OCI-LY1 (cell line): ENCODE results near the gene ST14.

Experiments
- H2AFZ ChIP-seq: fragments of 200-600 bp; sonication (generic), shearing (Covaris generic); 2 replicates; pipeline ENCODE4 v1.6.0; 2014; ENCODE audit warnings: antibody characterized with exemption, mild to moderate bottlenecking, low read length
- H3F3A ChIP-seq: fragments of 200-600 bp; sonication (generic), shearing (Covaris generic); 2 replicates; pipeline ENCODE4 v1.6.0; 2014; ENCODE audit warnings: mild to moderate bottlenecking, antibody characterized with exemption, low read length, moderate library complexity; ENCODE audit not compliant: insufficient read depth
- H3K27ac ChIP-seq: fragments of 200-600 bp; sonication (generic); 2 replicates; pipeline ENCODE4 v1.5.1; 2014; ENCODE audit warnings: low read length, mixed run types, mild to moderate bottlenecking, low read depth; ENCODE audit not compliant: poor library complexity, severe bottlenecking
- H3K27me3 ChIP-seq: fragments of 200-600 bp; sonication (generic); 2 replicates; pipeline ENCODE4 v1.6.0; 2014; ENCODE audit warnings: antibody characterized with exemption, mild to moderate bottlenecking, low read length, moderate library complexity; ENCODE audit not compliant: insufficient read depth
- H3K36me3 ChIP-seq: fragments of 200-600 bp; sonication (generic); 2 replicates; pipeline ENCODE4 v1.6.1; 2014; ENCODE audit warnings: mild to moderate bottlenecking, antibody characterized with exemption, low read length, moderate library complexity, mixed read lengths; ENCODE audit not compliant: insufficient read depth
- H3K4me1 ChIP-seq: fragments of 200-600 bp; sonication (generic); 2 replicates; pipeline ENCODE4 v1.5.1; 2014; ENCODE audit warnings: mild to moderate bottlenecking, low read length, moderate library complexity; ENCODE audit not compliant: insufficient read depth, severe bottlenecking
- H3K4me2 ChIP-seq: fragments of 200-600 bp; sonication (generic), shearing (Covaris generic); 2 replicates; pipeline ENCODE4 v1.6.1; 2014; ENCODE audit warnings: low read length
- H3K4me3 ChIP-seq: fragments of 200-600 bp; sonication (generic); 2 replicates; pipeline ENCODE4 v1.5.1; 2014; ENCODE audit warnings: low read length, low read depth, mild to moderate bottlenecking, mixed read lengths; ENCODE audit not compliant: poor library complexity, severe bottlenecking
- H3K79me2 ChIP-seq: fragments of 200-600 bp; shearing (Covaris generic); 2 replicates; pipeline ENCODE4 v1.6.1; 2016; ENCODE audit warnings: mixed run types, low read length, mixed read lengths; ENCODE audit not compliant: insufficient read depth
- H3K9ac ChIP-seq: fragments of 200-600 bp; sonication (generic), shearing (Covaris generic); 2 replicates; pipeline ENCODE4 v1.6.1; 2014; ENCODE audit warnings: mild to moderate bottlenecking, low read length, mixed read lengths
- H3K9me2 ChIP-seq: fragments of 200-600 bp; sonication (generic), shearing (Covaris generic); 2 replicates; pipeline ENCODE4 v1.6.1; 2014; ENCODE audit warnings: low read depth, mild to moderate bottlenecking, low read length, mixed read lengths
- H3K9me3 ChIP-seq: fragments of 200-600 bp; shearing (Covaris generic); 2 replicates; pipeline ENCODE4 v1.6.1; 2014; ENCODE audit warnings: low read length, mixed read lengths
- H4K20me1 ChIP-seq: fragments of 200-600 bp; sonication (generic), shearing (Covaris generic); 2 replicates; pipeline ENCODE4 v1.6.0; 2016; ENCODE audit warnings: mild to moderate bottlenecking, low read length; ENCODE audit not compliant: insufficient read depth
- EZH2 ChIP-seq: fragments of 200-600 bp; sonication (generic), shearing (Covaris generic); IDR thresholded peaks from 2 replicates; pipeline ENCODE4 v1.8.0; 2017; ENCODE audit warnings: borderline replicate concordance, mixed run types, mild to moderate bottlenecking, antibody characterized with exemption, low read length, moderate library complexity, mixed read lengths
- TF ChIP-seq, protein P1 (sequence below): fragments of 200-600 bp; sonication (generic), shearing (Covaris generic); IDR thresholded peaks from 2 replicates; pipeline ENCODE4 v1.5.1; 2017; ENCODE audit warnings: mild to moderate bottlenecking, antibody characterized with exemption, low read length, moderate library complexity, mixed read lengths

ST14 gene

DNA sequence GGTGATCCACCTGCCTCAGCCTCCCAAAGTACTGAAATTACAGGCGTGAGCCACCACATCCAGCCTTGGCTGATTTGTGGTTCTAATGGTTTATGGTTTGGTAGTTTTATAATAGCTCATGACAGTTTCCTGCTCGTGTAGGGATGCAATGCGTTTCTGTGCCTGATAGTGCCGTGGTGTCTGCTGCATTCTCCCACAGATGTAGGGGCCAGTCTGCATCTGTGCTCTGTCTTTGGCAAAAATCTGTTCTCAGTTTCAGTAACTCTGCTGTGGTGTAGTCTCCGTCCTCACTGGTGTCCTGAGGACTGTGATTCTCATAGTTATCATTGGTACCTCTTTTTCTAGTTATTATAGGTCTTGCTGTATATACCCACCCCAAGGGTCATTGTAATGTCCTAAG is 16.3 kb downstream of the ST14 start:
- Histone ChIP-seq H3K79me2 (peaks cover 68% of the 10 kb centered on the region), H3K9ac (no peak overlapping the region), H3K9me3 (peaks cover 6% of the 10 kb centered on the region), H3K27me3 (no peaks in the 10 kb centered on the region), H2AFZ (no peak overlapping the region), H4K20me1 (no peaks in the 10 kb centered on the region), H3F3A (peaks cover 4% of the 10 kb centered on the region; the same call in 1 of the 2 replicates), H3K27ac (peak overlapping the region; percentile 100), H3K4me2 (no peak overlapping the region; the same call in 1 of the 2 replicates), H3K4me3 (no peak overlapping the region), H3K36me3 (peaks cover 35% of the 10 kb centered on the region), H3K9me2 (no peaks in the 10 kb centered on the region), H3K4me1 (peaks cover 76% of the 10 kb centered on the region)
- TF ChIP-seq, protein P1, sequence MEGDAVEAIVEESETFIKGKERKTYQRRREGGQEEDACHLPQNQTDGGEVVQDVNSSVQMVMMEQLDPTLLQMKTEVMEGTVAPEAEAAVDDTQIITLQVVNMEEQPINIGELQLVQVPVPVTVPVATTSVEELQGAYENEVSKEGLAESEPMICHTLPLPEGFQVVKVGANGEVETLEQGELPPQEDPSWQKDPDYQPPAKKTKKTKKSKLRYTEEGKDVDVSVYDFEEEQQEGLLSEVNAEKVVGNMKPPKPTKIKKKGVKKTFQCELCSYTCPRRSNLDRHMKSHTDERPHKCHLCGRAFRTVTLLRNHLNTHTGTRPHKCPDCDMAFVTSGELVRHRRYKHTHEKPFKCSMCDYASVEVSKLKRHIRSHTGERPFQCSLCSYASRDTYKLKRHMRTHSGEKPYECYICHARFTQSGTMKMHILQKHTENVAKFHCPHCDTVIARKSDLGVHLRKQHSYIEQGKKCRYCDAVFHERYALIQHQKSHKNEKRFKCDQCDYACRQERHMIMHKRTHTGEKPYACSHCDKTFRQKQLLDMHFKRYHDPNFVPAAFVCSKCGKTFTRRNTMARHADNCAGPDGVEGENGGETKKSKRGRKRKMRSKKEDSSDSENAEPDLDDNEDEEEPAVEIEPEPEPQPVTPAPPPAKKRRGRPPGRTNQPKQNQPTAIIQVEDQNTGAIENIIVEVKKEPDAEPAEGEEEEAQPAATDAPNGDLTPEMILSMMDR = no peak
- TF ChIP-seq EZH2 = no peak

DNA sequence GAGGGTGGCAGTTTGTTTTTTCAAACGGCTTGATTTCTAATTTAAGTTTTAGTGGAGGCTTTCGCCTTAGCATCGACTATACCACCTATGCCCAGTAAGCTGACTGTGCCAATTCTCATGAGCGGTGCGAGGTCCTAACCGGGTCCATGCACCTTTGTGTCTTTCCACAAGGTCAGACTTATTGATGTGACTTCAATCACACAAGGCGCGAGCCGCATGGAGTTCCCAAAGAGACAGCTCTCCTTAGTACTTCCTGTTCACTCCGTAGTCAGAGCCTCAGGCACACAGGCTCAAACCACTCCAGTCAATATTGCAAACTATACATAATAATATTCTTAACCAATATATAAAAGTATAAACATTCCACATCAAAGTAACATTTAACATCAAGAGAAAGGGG is 18.2 kb downstream of the ST14 start:
- Histone ChIP-seq H3K4me1 (peaks cover 76% of the 10 kb centered on the region), H3K27me3 (no peaks in the 10 kb centered on the region), H3K9ac (peak overlapping the region; percentile 80; the same call in 1 of the 2 replicates), H3K4me3 (peak overlapping the region; percentile 54), H3K36me3 (peaks cover 32% of the 10 kb centered on the region), H3K79me2 (peaks cover 60% of the 10 kb centered on the region), H3F3A (peaks cover 4% of the 10 kb centered on the region; the same call in 1 of the 2 replicates), H3K27ac (peak overlapping the region; percentile 100), H3K4me2 (peak overlapping the region; percentile 85), H2AFZ (no peak overlapping the region), H3K9me2 (no peaks in the 10 kb centered on the region), H3K9me3 (peaks cover 6% of the 10 kb centered on the region), H4K20me1 (no peaks in the 10 kb centered on the region)
- TF ChIP-seq, protein P1 = no peak
- TF ChIP-seq EZH2 = no peak

DNA sequence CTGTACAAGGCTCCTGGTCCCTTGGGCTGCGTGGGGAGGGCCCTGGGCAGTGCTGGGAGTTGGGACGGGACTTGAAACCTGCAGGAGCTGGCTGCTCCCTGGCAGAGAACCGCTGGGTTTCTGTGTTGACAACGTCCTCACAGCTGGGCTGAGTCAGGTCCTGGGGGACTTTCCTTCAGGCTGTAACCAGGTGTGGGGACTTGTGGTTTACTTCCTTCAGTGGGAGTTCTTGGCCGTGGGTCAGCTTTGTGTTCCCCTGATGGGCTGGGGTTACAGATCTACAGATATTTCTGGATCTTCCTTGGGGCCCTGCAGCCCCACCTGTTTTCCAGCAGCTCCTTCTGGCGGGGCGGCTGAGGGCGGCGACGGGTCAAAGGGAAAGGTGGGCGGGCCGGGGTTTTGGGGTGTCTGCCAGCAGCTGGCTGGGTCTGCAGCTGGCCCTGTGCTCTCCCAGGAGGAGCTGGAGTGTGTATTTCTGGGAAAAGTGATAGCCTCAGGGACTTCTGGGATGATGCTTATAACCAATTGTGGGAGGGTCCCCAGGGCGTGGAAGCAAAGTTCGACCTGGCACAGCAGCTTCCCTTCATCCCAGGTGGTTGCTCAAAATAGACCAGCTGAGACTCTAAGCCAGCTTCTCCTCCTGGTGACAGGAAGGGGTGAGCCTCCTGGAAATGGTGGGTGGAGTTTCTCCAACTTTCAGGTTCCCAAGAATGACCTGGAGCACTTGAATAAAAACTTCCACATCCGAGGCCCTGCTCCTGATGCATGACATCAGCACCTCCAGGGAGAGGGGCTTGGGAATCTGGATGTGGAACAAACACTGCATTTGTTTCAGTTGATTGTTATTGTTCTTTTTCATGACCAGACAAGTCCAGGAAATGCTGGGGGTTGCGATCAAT is 19.1 kb downstream of the ST14 start:
- Histone ChIP-seq H3K9me3 (peaks cover 6% of the 10 kb centered on the region), H4K20me1 (no peaks in the 10 kb centered on the region), H3K4me1 (peaks cover 81% of the 10 kb centered on the region), H3K27me3 (no peaks in the 10 kb centered on the region), H3K4me3 (peak overlapping the region; percentile 54), H3F3A (peaks cover 4% of the 10 kb centered on the region; the same call in 1 of the 2 replicates), H3K9ac (peak overlapping the region; percentile 80), H3K79me2 (peaks cover 58% of the 10 kb centered on the region), H3K9me2 (no peaks in the 10 kb centered on the region), H3K27ac (peak overlapping the region; percentile 100), H3K36me3 (peaks cover 29% of the 10 kb centered on the region), H3K4me2 (peak overlapping the region; percentile 85), H2AFZ (no peak overlapping the region)
- TF ChIP-seq EZH2 = no peak
- TF ChIP-seq, protein P1 = no peak
